HL-60/S4 treated with phorbol 12-myristate 13-acetate at 8.2 ng/mL for 4 days and 3 days (cell line): ENCODE measurements around the gene APRT.

Source experiments
- in situ Hi-C: fragments of 300-500 bp; cut with MboI; formaldehyde crosslinking; loops from 2 replicates; pipeline ENCODE4 v1.15.0; 2022; ENCODE audit warnings: low sequenced_read_pairs

APRT gene

GRCh38 chr16:88811769-88812512 lies at the start of gene APRT:
APRT (minus strand) TSS chr16:88811928; CDS start chr16:88811899, 29 bp downstream.
- in situ Hi-C loops, result no loop called here

- in situ Hi-C loops, result no loop called here
These were observed 49.6 kb upstream of the APRT start for GRCh38 chr16:88861359-88861758.

- in situ Hi-C loops, result no loop called here
These were observed 47.8 kb upstream of the APRT start for GRCh38 chr16:88859381-88860091.

GRCh38 chr16:88857728-88858339 lies 46.1 kb upstream of the APRT start:
- in situ Hi-C loops, result no loop called here

GRCh38 chr16:88856828-88857727 lies 45.4 kb upstream of the APRT start, which contains the start of the genes GALNS and TRAPPC2L:
GALNS (minus strand) TSS chr16:88856947; CDS start chr16:88856877, 70 bp downstream.
TRAPPC2L (plus strand) TSS chr16:88857127; CDS start chr16:88857151, 24 bp downstream.
- in situ Hi-C loops, result no loop called here

GRCh38 chr16:88856122-88856827 lies 44.5 kb upstream of the APRT start:
- in situ Hi-C loops, result no loop called here

GRCh38 chr16:88855736-88856121 lies 44.0 kb upstream of the APRT start:
- in situ Hi-C loops, result no loop called here

- in situ Hi-C loops, result no loop called here
These were observed 43.4 kb upstream of the APRT start for GRCh38 chr16:88855176-88855575.

- in situ Hi-C loops, result no loop called here
These were observed 42.8 kb upstream of the APRT start for GRCh38 chr16:88854306-88855111.

GRCh38 chr16:88853325-88853941 lies 41.7 kb upstream of the APRT start:
- in situ Hi-C loops, result no loop called here

- in situ Hi-C loops, result no loop called here
These were observed 39.9 kb upstream of the APRT start for GRCh38 chr16:88851616-88852015.

- in situ Hi-C loops, result no loop called here
These were observed 38.9 kb upstream of the APRT start for GRCh38 chr16:88850531-88851199.

- in situ Hi-C loops, result no loop called here
These were observed 36.8 kb upstream of the APRT start for GRCh38 chr16:88848557-88848956.

- in situ Hi-C loops, result no loop called here
These were observed 35.9 kb upstream of the APRT start for GRCh38 chr16:88847654-88848053.

GRCh38 chr16:88846088-88846487 lies 34.4 kb upstream of the APRT start:
- in situ Hi-C loops, result no loop called here

- in situ Hi-C loops, result no loop called here
These were observed 32.8 kb upstream of the APRT start for GRCh38 chr16:88844419-88845036.

- in situ Hi-C loops, result no loop called here
These were observed 31.5 kb upstream of the APRT start for GRCh38 chr16:88843256-88843655.

GRCh38 chr16:88842806-88843205 lies 31.1 kb upstream of the APRT start:
- in situ Hi-C loops, result no loop called here
